GM19467 (cell line): ENCODE measurements around the gene MORC2.

ENCODE experiments used
- ATAC-seq: cut with Tn5 transposase; IDR thresholded peaks from one replicate; pipeline ENCODE4 v1.9.1; 2021; ENCODE audit warnings: mild to moderate bottlenecking, moderate library complexity; ENCODE audit not compliant: unreplicated experiment

MORC2 gene

GRCh38 chr22:30875481-30876215 is 92.9 kb downstream of the MORC2 start:
- no peak for ATAC-seq
